Measurements from ENCODE around the gene C1orf232. TPM values are rescaled to one million over a fixed set of nuclear protein-coding genes. Genes with fewer than 3 reads are reported as not detected.
A peak's percentile ranks its signal among the peaks of the same experiment; 100 is the strongest.

C1orf232 gene
- total RNA-seq, 1 donor from 2014 or later: not detected

GRCh38 chr1:26181586-26182382, 13.0 kb upstream of the C1orf232 start:
- DNase-seq (no peak), ATAC-seq (peak; percentile 75)
- intact Hi-C loops (cut with micrococcal nuclease): no loop called here

GRCh38 chr1:26180010-26180506, 11.3 kb upstream of the C1orf232 start:
- intact Hi-C loops (cut with micrococcal nuclease): no loop called here
- DNase-seq (no peak), ATAC-seq (no peak)

DNA sequence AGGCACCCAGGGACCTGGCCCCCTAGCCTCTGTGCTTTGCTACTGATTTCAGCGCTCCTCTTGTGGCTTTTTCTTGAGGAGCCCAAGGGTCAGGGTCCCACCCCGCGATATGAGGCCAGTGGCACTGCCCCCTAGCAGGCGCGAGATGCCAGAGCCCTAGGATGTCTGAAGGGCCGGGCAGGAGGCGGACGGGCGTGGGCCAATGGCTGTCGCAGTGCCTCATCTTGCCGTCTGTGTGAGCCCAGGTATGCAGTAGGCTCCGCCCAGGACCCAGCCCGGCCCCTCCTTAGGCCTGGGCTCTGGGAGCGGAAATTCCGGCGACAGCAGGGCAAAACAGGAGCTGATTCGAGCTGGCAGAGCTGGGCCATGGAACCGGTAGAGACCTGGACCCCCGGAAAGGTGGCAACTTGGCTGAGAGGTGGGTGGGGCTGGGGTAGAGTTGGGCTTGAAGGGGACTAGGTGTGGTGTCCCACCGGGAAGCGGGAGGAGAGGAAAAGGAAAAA, 8.5 kb upstream of the C1orf232 start, which contains the start of gene CNKSR1:
TSS of gene CNKSR1 (plus strand) at position 310 of the 503 bp plus-strand sequence. CDS start at position 367, 57 bp downstream.
- intact Hi-C loops (cut with micrococcal nuclease): no loop called here
- no peak for ATAC-seq
- DNase-seq: no peak

GRCh38 chr1:26175346-26175745, 6.6 kb upstream of the C1orf232 start:
- intact Hi-C loops (cut with micrococcal nuclease): no loop called here
- no peak for ATAC-seq
- no peak for DNase-seq

DNA sequence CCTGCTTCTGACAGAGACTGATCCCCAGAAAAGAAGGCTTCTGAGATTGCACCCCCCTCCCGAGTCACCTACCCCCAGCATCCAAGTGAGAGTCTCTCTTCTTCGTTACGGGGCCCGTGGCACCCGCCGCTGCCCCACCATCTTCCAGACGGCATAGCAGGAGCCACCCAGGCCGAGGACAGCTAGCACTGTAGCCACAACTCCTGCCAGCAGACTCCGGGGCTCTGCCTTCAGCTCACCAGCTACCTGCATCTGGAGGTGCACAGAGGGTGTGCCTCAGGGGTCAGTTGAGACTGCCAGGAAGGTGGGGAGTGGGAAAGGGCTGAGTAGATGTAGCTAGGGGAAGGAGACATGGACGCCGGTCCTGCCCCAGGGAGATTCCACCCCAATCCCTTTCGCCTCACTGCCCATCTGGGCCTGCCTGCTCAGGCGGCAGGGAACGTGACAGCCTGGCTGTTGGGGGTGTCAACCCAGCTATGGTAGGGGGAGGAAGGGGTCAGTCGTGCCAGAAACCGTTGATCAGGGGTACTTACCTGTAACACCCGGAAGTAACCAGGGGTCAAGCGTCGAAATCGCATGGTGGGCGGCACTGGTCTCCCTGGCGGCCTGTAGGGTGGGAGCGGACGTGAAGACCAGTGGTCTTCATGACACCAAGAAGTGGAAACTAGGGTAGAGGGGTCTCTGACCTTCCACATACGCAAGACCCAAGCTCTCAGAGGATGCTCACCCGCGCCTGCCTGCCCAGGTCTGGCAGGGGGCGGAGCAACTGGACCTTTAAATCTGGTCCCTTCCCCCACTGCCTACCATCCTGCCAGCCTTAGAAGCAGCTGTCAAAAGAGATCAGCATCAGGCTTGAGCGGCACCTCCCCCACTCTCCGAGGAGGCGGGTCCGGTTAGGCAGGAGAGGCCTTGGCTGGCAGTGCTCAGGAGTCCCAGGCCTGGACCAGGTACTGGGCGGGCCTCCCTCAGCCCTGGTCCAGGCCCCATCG, 2.6 kb upstream of the C1orf232 start, which contains the start of gene ZNF593OS:
TSS of gene ZNF593OS (minus strand) at position 749 of the 989 bp plus-strand sequence. CDS start at position 578, 171 bp downstream.
- DNase-seq: no peak
- intact Hi-C loops (cut with micrococcal nuclease): no loop called here

DNA sequence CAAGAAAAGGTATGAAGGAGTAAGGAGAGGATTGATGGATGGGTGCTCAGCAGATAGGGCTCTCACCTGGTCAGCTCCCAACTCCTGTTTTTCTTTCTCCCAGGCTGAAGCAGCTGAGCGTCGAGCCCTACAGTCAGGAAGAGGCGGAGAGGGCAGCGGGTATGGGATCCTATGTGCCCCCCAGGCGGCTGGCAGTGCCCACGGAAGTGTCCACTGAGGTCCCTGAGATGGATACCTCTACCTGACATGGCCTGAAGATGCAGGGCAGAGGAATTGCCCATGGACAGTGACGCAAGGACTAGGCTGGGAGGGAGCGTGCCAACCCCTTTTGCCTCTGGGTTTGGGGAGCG, 1.7 kb upstream of the C1orf232 start:
- ATAC-seq (no peak), DNase-seq (no peak)
- intact Hi-C loops (cut with micrococcal nuclease): no loop called here

More for the DNA sequence above, 2.6 kb upstream of the C1orf232 start, which contains the start of gene ZNF593OS:
- no peak for ATAC-seq

- intact Hi-C loops (cut with micrococcal nuclease): loop anchor here (10.0 kb wide), 1 partner anchor 65 kb away; no protein-coding TSS in a partner anchor
Measured at GRCh38 chr1:26169669-26170471, 1.1 kb upstream of the C1orf232 start, which contains the start of gene ZNF593. TSS of gene ZNF593 (plus strand) at chr1:26169908. CDS start at chr1:26169984, 76 bp downstream.

DNA sequence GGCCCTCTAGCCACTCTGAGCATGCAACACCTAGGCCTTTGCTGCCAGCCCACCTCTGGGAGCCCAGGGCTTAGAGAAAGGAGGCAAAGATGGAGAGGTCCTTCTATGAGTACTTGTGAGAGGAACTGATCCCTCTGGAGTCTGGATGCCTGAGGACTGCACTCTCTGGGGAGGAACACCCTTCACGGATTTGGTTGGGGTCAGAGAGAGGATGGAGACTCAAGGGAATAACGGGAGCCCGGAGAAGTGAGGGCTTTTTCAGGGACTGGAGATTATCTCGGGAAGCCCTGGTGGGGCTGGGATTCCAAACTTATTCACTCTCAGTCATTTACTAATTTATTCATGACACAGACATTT, 413 bp upstream of the C1orf232 start:
- DNase-seq: no peak
- intact Hi-C loops (cut with micrococcal nuclease): loop anchor here (10.0 kb wide), 1 partner anchor 64 kb away; no protein-coding TSS in a partner anchor
- no peak for ATAC-seq

More at GRCh38 chr1:26169669-26170471, 1.1 kb upstream of the C1orf232 start, which contains the start of gene ZNF593:
- peak; percentile 96 for DNase-seq
- peak; percentile 96 for ATAC-seq

GRCh38 chr1:26166719-26167281, 2.0 kb downstream of the C1orf232 start:
- no peak for DNase-seq
- intact Hi-C loops (cut with micrococcal nuclease): loop anchor here (10.0 kb wide), 1 partner anchor 62 kb away; no protein-coding TSS in a partner anchor
- no peak for ATAC-seq

DNA sequence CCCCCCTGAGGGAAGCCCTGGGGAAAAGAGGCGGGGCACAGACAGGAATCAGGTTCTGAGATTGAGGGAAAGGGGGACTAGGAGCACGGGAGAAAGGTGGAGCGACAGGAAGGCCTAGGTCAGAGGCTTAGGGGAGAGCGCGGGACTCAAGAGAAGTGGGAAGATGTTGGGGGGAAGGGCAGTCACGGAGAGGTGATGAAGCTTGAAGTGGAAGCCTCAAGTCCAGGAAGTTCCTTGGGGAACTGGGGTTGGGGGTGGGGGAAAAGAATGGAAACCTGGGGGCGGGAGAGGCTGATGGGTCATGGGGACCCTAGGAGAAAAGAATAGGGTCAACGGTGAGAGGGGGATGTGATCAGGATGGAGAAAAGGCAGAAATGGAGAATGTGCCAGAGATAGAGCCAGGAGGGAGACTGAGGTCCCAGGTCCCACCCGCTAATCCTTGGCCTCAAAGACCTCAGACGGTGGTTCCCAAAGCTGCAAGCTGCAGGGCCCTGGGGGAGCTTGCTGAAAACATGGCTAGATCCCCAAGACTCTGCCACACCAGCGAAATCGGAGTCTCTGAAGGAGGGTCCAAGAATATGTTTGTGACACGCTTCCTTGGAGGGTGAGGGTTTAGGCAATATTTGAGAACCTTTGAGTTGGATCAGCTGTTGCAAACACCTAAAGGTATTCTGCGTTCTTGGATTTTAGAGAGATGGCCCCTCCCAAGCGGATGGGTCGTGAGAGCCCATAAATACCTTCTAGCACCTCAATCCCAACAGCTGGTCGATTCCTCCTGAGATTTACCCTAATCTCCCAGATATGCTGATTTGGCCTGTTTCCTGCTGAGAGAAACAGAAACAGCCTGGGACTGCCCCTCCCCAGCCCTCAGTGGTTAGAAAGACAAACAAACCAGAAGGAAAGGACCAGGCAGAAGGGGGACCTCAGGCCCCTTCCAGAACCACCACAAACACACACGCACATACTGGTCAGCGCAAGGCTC, 3.6 kb downstream of the C1orf232 start:
- ATAC-seq: no peak
- DNase-seq: no peak
- intact Hi-C loops (cut with micrococcal nuclease): loop anchor here (10.0 kb wide), 1 partner anchor 60 kb away; no protein-coding TSS in a partner anchor

GRCh38 chr1:26164036-26164860, 4.5 kb downstream of the C1orf232 start:
- peak; percentile 74 for DNase-seq
- intact Hi-C loops (cut with micrococcal nuclease): loop anchor here (10.0 kb wide), 1 partner anchor 59 kb away; no protein-coding TSS in a partner anchor
- peak; percentile 30 for ATAC-seq

GRCh38 chr1:26163684-26164035, 5.1 kb downstream of the C1orf232 start:
- DNase-seq: no peak
- intact Hi-C loops (cut with micrococcal nuclease): loop anchor here (10.0 kb wide), 1 partner anchor 59 kb away; no protein-coding TSS in a partner anchor
- ATAC-seq: no peak

DNA sequence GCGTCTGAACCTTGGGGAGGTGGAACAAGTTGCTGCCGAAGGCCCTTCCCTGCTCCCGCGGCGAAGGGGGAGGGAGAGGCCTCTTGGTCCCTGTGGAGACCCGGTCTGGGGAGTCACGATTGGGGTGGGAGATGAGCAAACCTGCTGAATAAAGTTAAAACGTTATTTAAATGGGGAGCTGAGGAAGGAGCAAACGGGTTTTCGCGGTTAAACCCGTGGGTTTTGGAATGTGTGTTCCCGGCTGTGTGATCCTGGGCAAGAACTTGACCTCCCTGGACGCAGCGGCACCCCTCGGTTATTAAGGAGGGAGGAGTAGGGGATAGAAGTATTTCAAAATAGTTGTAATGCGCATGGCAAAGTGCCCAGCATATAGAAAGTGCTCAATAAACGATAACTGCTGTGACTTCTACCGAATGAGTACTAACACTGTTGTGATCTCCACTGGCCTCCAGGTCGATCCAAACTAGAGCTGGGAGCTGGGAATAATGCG, 6.5 kb downstream of the C1orf232 start:
- ATAC-seq (no peak), DNase-seq (no peak)
- intact Hi-C loops (cut with micrococcal nuclease): loop anchor here (10.0 kb wide), 1 partner anchor 57 kb away; no protein-coding TSS in a partner anchor

GRCh38 chr1:26161415-26162219, 7.1 kb downstream of the C1orf232 start:
- DNase-seq: peak; percentile 89
- ATAC-seq: peak; percentile 67
- intact Hi-C loops (cut with micrococcal nuclease): loop anchor here (10.0 kb wide), 1 partner anchor 57 kb away; no protein-coding TSS in a partner anchor
